Stimulated activated CD8-positive, alpha-beta memory T cell treated with anti-CD3 and anti-CD28 coated beads, Interleukin-2, amount 100 ng/mL, for 1 hour (primary cell): ENCODE data around the gene CDC45.

Experiments
- DNase-seq, 2 donors: peaks; one replicate each; pipeline ENCODE4 v3.0.0-alpha.2; 2020; ENCODE audit warnings: low read depth in 2 of 2

CDC45 gene

GRCh38 chr22:19495562-19496323, 16.0 kb downstream of the CDC45 start:
- no peak for DNase-seq

GRCh38 chr22:19496324-19496630, 16.6 kb downstream of the CDC45 start:
- no peak for DNase-seq

GRCh38 chr22:19497245-19497644, 17.5 kb downstream of the CDC45 start:
- no peak for DNase-seq

- no peak for DNase-seq
Measured at GRCh38 chr22:19498154-19498865, 18.6 kb downstream of the CDC45 start.

- DNase-seq: no peak
Measured at GRCh38 chr22:19498866-19499190, 19.1 kb downstream of the CDC45 start.

GRCh38 chr22:19499236-19499879, 19.6 kb downstream of the CDC45 start:
- no peak for DNase-seq

GRCh38 chr22:19499880-19500242, 20.1 kb downstream of the CDC45 start:
- DNase-seq: no peak

GRCh38 chr22:19501897-19502447, 22.3 kb downstream of the CDC45 start:
- no peak for DNase-seq

- DNase-seq: no peak
Measured at GRCh38 chr22:19503367-19503766, 23.6 kb downstream of the CDC45 start.

- DNase-seq: no peak
Measured at GRCh38 chr22:19503869-19504268, 24.1 kb downstream of the CDC45 start.

GRCh38 chr22:19504900-19505734, 25.4 kb downstream of the CDC45 start:
- DNase-seq: no peak

GRCh38 chr22:19505735-19506126, 26.0 kb downstream of the CDC45 start:
- DNase-seq: no peak

GRCh38 chr22:19506212-19506611, 26.5 kb downstream of the CDC45 start:
- no peak for DNase-seq

GRCh38 chr22:19507534-19507861, 27.8 kb downstream of the CDC45 start:
- DNase-seq: no peak

GRCh38 chr22:19508024-19508776, 28.5 kb downstream of the CDC45 start:
- DNase-seq: no peak

GRCh38 chr22:19509191-19509590, 29.5 kb downstream of the CDC45 start:
- DNase-seq: no peak

- DNase-seq: no peak
Measured at GRCh38 chr22:19509923-19510322, 30.2 kb downstream of the CDC45 start.

- DNase-seq: no peak
Measured at GRCh38 chr22:19510919-19511341, 31.2 kb downstream of the CDC45 start.

GRCh38 chr22:19513823-19514222, 34.1 kb downstream of the CDC45 start:
- DNase-seq: no peak

GRCh38 chr22:19514831-19515565, 35.3 kb downstream of the CDC45 start:
- DNase-seq: no peak
